GM12891 (cell line): Measurements from ENCODE around the gene SNX4.

Source experiments
- PAX5 ChIP-seq: IDR thresholded peaks from 2 replicates; pipeline ENCODE4 v1.6.1; 2011; ENCODE audit warnings: low read length, moderate library complexity, mild to moderate bottlenecking; ENCODE audit not compliant: insufficient read depth, severe bottlenecking
- POLR2A ChIP-seq: IDR thresholded peaks from 2 replicates; pipeline ENCODE4 v1.6.1; 2011; ENCODE audit warnings: low read depth, low read length, control low read depth
- POLR2AphosphoS5 ChIP-seq: IDR thresholded peaks from 2 replicates; pipeline ENCODE4 v1.6.1; 2011; ENCODE audit warnings: low read depth, low read length, control low read depth
- SPI1 ChIP-seq: IDR thresholded peaks from 2 replicates; pipeline ENCODE4 v1.6.1; 2011; ENCODE audit warnings: low read depth, low read length, control low read depth
- TAF1 ChIP-seq: IDR thresholded peaks from 2 replicates; pipeline ENCODE4 v1.6.1; 2011; ENCODE audit warnings: low read depth, low read length, control low read depth

- no peak for TF ChIP-seq POLR2A
- TF ChIP-seq TAF1: no peak
- TF ChIP-seq POLR2AphosphoS5: no peak
- no peak for TF ChIP-seq SPI1
- no peak for TF ChIP-seq PAX5
Observed at GRCh38 chr3:125442506-125442905, 77.5 kb downstream of the SNX4 start.
